T-helper 1 cell (primary cell): ENCODE measurements around the gene NDUFAF8.
"Not testable (repeated sequence)": the region's sequence is repeated elsewhere in the genome, so short reads cannot be mapped to it uniquely, and the experiment has no call there.

Experiments used
- DNase-seq, 5 donors: peaks; one replicate each; pipeline ENCODE4 v3.0.0-alpha.2; 2012 to 2020

The NDUFAF8 gene

DNA sequence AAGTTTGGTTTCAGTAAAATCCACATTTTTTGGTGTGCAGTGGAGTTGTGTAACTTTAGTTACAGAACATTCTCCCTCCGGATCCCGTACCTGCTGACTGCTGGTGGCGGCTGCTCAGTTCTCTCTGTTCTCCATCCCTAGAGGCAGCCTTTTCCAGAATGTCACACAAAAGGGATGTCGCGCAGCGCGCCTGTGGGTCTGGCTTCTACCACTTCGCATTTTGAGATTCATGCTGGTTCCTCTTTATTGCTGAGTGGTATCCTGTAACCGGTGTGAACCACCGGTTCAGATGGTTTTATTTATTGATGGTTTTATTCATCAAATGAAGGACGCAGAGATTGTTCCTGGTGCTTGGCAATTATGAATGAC lies 15.4 kb upstream of the NDUFAF8 start:
- no peak for DNase-seq

GRCh38 chr17:81227630-81228029 lies 11.5 kb upstream of the NDUFAF8 start:
- not testable (repeated sequence) for DNase-seq

DNA sequence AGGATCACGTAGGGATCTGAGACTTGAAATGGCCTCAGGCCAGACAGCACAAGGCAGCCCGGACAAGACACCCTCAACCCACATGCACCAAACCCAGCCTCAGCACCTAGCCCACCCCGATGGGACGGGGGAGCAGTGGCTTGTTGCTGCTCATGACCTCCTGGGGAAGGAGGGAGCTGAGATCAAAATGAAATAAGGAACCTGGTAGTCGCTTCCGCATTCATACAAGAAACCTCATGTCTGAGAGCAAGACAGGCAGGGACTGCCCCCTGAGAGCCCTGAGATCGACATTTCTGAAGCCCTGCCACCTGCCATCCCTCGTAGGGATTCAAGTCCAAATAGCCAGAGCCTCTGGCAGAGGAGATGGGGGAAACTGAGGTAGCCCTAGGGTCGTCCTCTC lies 10.7 kb upstream of the NDUFAF8 start:
- DNase-seq = no peak

GRCh38 chr17:81228834-81229665 lies 10.1 kb upstream of the NDUFAF8 start:
- no peak for DNase-seq

DNA sequence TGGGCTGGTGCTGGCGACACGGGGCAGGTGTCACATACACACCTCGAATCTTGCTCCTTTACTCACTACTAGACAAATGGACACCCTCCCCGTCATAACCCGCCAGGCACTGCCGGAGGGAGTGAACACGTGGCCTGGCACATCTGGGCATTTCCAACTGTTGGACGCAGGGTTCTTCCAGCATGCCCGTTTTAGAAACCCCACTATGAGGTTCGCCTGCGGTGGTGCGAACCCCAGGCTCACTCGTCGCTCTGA lies 9.5 kb upstream of the NDUFAF8 start:
- DNase-seq = no peak

DNA sequence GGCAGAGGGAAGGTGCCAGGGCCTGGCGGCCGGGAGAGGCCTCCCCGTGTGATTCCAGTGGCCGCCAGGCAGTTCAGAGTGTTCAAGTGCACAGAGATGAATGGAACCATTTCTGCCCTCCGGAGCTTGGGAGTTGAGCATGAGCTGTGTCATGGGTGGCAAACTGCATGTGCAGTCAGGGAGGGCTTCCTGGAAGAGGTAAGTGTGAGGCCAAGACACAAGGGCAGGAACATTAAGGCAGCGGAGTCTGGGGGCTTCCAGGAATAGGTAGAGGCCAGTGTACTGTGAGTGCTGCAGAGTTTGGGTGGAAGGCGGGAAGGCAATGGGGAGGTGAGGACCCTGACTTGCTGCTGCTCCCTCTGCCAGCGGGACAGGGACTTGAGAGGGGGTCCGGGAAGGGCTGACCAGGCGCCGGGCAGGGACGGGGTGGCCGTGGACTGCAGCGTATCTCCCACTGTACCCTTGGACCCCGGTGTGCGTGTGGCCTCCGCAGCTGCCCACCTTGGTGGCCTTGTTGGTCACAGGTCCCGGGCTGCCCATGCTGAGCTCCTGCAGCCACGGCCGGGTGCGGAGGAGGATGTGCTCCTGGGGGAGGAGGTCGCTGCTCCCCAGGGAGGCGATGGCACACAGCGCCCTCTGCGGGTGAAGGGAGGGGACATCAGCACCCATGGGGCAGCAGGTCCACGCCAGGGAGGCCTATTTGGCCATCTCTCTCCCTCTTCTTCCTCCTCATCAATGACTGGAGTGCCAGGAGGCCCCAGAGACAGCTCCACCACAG lies 8.9 kb upstream of the NDUFAF8 start:
- DNase-seq = no peak

GRCh38 chr17:81231121-81231645 lies 7.9 kb upstream of the NDUFAF8 start:
- DNase-seq = no peak

DNA sequence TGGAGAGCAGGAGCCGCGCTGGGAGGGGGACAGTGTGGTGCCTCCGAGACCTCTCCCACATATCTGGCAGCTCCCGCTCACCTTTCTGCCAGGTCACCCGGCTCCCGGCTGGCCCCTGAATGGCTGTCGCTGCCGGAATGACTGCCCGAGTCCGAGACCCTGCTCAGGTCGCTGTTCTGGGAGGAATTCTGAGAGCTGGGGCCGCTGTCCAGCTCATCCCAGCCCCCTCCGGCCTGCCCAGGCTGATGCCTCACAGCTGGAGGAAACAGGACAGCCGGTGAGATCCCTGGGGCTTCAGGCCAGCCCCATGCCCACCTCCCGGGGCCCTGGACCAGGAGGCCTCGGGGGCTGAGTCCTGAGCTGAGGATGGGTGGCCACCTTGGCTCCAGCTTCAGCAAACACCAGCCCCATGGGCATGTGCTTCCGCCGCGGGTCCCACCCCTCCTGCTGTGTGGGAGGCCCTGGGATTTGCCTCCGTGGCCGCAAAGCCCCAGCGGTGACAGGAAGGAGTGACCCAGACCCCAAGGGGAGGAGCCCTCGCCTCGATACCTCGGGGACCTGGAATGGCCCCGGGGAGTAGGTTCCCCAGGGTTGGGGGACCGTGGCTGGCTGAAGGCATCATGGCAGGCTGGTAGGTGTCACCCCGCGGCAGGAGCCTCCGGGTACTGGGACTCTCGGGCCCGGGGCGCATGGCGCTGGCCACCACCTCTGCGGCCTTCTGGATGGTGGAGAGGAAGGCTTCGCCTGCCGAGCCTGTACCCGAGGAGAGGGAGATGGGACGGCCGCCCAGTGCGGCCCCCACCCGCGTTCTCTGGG lies 7.1 kb upstream of the NDUFAF8 start:
- no peak for DNase-seq

GRCh38 chr17:81232616-81233241 lies 6.4 kb upstream of the NDUFAF8 start:
- no peak for DNase-seq

- no peak for DNase-seq
These were observed 5.8 kb upstream of the NDUFAF8 start for GRCh38 chr17:81233316-81233715.

GRCh38 chr17:81233811-81234505 lies 5.2 kb upstream of the NDUFAF8 start:
- no peak for DNase-seq

GRCh38 chr17:81234506-81234855 lies 4.6 kb upstream of the NDUFAF8 start:
- DNase-seq = no peak

DNA sequence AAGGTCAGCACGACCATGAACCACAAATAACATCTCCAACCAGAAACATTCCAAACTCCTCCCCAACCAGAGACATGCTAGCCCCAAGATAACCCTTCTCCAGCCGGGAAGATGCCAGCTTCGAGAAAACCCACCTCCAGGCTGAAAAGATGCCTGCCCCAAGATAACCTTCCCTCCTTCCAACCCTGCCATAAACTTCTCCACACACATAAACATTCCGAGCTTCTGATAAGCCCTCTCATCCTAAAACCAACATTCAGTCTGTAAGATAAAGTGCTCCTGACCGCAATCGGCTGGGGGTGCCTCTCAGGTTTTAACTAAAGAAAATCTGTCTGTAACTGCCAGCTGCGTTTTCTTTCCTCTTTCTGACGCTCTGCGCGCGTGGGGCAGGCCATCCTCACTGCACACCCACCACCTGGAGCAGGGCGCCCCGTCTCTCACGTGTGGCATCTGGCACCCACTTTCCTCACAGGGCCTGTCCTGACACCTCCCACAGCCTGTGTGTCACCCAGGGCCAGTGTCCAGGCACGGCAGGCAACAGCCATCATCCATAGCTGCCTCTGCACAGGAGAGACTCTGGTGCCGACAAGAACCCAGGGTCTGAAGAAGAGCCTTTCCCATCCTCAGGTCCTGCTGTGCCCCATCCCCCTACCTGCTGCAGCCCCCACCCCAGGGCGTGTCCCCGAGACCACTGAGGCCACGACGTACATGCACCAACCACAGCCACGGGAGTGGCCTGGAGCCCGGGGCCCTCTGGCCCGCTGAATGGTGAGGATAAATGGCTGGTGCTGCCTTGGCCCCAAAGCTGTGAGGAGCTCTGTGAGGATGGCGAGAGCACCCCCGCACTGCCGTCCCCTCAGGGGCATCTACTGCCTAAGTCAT lies 3.9 kb upstream of the NDUFAF8 start:
- no peak for DNase-seq

DNA sequence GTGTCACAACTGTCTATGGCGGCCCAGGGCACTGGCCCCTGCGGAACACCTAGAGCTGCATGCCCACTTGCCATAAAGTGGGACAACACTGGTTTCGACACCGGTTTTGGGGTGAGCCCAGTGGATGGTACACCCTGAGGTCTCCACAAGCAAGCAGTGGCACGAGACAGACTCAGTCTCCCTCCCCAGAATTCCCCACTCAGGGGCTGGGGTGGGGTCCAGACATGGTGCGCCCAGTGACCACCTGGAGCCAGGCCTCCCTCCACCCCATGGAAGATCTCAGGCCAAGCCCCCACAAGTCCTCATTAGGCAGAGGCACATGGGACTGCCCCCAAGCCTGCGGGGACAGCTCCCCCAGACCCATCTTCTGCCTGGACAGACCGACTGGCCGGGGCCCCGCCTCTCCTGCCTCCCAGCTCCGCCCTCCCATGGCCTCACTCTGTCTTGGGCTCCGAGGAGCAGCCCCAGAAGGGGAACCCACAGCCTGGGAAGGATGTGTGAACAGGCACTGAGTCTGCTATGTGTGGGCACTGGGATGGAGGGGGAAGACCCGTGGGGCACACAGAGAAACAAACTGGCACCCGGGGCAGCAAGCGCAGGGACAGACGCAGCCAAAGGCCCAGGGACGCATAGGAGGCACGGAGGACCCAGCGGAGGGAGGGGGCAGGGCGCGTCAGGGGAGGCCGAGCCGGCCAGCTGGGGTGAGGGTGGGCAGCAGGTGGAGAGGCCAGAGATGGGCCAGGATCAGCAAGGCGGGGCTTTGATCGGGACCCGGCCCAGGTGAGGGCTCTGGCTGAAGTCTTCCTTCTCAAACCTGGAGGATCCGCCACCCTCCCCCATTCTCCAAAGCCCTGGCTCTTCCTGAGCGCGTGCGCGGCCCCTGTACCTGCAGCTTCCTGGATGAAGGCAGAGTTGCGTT lies 3.0 kb upstream of the NDUFAF8 start:
- no peak for DNase-seq

- no peak for DNase-seq
These were observed 2.3 kb upstream of the NDUFAF8 start for GRCh38 chr17:81236784-81237183.

GRCh38 chr17:81237591-81238489 lies 1.3 kb upstream of the NDUFAF8 start:
- DNase-seq = no peak

DNA sequence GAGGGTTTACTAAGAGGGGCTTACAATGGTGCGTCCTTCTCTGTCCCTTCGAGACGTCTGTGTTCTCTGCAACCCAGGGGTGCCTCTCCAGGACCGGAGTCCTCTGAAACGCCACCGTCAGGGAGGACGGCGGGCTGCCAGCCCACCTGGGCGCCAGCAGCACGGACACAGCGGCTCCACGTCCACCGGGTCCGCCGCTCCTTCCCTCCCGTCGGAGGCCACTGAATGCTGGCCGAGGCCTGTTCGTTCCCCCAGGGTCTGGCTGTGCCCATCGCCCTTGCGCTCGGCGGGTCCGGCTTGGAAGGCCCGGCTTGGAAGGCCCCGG lies 666 bp upstream of the NDUFAF8 start:
- no peak for DNase-seq

DNA sequence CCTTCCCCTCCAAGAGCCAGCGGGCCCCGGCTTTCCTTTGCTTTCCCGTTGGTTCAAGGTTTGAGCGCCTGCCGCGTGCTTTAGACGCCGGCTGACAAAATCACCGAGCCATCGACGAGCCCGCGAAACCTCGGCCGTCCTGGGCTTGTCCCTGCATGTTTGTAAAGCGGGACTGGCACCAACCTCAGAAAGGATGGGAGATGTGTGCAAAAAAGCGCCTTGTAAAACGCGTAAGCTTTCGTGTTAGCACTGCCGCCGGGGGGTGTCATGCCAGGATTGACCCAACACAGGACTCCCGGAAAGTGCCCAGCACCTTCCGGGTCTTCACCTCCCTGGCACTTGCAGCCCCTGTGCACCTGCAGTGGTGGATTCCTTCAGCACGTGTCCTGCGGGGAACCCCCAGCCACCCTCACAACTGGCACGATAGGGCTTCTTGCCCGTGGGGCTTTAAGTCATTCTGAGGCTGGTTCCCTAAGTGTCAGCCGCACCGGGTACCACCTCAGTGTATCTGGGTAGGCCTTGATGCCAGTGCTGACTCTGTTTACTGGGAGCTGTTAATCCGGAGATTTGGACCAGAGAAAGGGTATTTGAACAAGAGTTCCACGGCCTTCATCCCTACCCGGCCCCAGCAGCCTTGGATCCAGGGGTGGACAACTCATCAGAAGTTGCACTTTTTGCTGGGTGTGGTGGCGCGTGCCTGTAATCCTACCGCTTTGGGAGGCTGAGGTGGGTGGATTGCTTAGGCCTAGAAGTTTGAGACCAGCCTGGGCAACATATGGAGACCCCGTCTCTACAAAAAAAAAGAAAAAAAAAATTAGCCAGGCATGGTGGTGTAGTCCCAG lies 817 bp downstream of the NDUFAF8 start:
- DNase-seq = peak in 3 of 5 donors; percentile 25 to 45 (median 32)
